NT2/D1 (cell line): ENCODE measurements around the gene CRYGN.

Source experiments
- SUZ12 ChIP-seq: IDR thresholded peaks from 2 replicates; pipeline ENCODE4 v1.6.1; 2011; ENCODE audit not compliant: insufficient read length, insufficient read depth; ENCODE audit errors: extremely low read depth
- YY1 ChIP-seq: IDR thresholded peaks from 2 replicates; pipeline ENCODE4 v1.6.1; 2011; ENCODE audit not compliant: insufficient read length, insufficient read depth
- ZNF274 ChIP-seq: IDR thresholded peaks from 2 replicates; pipeline ENCODE4 v1.6.1; 2011; ENCODE audit warnings: mild to moderate bottlenecking, low read depth, low read length

- TF ChIP-seq YY1: no peak
- no peak for TF ChIP-seq ZNF274
- TF ChIP-seq SUZ12: no peak
Observed at GRCh38 chr7:151435103-151435916, 4.6 kb downstream of the CRYGN start.
